Measurements from ENCODE around the gene ZNF423.

DNA sequence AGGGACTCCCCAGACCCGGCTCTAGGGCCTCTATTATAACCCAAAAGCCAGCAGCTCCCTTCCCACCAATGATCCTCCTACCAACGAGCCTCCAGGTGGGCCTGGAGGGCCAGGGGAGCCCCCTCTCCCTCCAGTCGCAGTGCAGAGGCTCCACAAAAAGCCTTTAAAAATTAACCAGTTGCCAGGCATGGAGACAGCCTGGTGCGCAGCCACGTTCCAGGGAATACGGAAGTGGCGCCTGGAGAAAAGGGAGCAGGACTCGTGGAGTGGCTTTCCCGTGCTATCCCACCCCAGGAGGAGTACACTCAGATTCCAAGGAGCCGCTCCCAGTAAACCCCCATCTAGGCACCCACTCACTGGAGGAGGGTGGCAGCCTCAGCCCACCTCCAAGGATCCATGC is 112.3 kb downstream of the ZNF423 start:
- TF ChIP-seq MED1 (CRISPR knock-in tag; IDR thresholded peaks at IDR 0.05), result no peak
- no peak for TF ChIP-seq KDM1A (CRISPR knock-in tag; IDR thresholded peaks at IDR 0.05)
- no peak for TF ChIP-seq ZNF224 (CRISPR knock-in tag; IDR thresholded peaks at IDR 0.05)
- no peak for TF ChIP-seq HDAC6 (IDR thresholded peaks at IDR 0.05; ENCODE audit: low read depth, low read length)
- no peak for TF ChIP-seq PAF1 (CRISPR knock-in tag; IDR thresholded peaks at IDR 0.05)
- no peak for TF ChIP-seq SMARCC2 (IDR thresholded peaks at IDR 0.05)
- no peak for TF ChIP-seq JUN (CRISPR knock-in tag; IDR thresholded peaks at IDR 0.05)
- no peak for TF ChIP-seq MAZ (IDR thresholded peaks at IDR 0.05; ENCODE audit: borderline replicate concordance, low read depth, low read length)
- no peak for TF ChIP-seq MAZ (CRISPR knock-in tag; IDR thresholded peaks at IDR 0.05; ENCODE audit: low read depth)
- no peak for TF ChIP-seq HNRNPUL1 (IDR thresholded peaks at IDR 0.05; ENCODE audit: low read depth, low read length)
- no peak for TF ChIP-seq SP4 (CRISPR knock-in tag; IDR thresholded peaks at IDR 0.05)
- TF ChIP-seq, protein P1, sequence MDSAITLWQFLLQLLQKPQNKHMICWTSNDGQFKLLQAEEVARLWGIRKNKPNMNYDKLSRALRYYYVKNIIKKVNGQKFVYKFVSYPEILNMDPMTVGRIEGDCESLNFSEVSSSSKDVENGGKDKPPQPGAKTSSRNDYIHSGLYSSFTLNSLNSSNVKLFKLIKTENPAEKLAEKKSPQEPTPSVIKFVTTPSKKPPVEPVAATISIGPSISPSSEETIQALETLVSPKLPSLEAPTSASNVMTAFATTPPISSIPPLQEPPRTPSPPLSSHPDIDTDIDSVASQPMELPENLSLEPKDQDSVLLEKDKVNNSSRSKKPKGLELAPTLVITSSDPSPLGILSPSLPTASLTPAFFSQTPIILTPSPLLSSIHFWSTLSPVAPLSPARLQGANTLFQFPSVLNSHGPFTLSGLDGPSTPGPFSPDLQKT (CRISPR knock-in tag; IDR thresholded peaks at IDR 0.05; ENCODE audit: borderline replicate concordance), result no peak
- no peak for TF ChIP-seq SPEN (CRISPR knock-in tag; IDR thresholded peaks at IDR 0.05; ENCODE audit: low read depth)
- no peak for TF ChIP-seq EHMT2 (IDR thresholded peaks at IDR 0.05; ENCODE audit: borderline replicate concordance, low read depth, low read length)
- TF ChIP-seq, protein P2, sequence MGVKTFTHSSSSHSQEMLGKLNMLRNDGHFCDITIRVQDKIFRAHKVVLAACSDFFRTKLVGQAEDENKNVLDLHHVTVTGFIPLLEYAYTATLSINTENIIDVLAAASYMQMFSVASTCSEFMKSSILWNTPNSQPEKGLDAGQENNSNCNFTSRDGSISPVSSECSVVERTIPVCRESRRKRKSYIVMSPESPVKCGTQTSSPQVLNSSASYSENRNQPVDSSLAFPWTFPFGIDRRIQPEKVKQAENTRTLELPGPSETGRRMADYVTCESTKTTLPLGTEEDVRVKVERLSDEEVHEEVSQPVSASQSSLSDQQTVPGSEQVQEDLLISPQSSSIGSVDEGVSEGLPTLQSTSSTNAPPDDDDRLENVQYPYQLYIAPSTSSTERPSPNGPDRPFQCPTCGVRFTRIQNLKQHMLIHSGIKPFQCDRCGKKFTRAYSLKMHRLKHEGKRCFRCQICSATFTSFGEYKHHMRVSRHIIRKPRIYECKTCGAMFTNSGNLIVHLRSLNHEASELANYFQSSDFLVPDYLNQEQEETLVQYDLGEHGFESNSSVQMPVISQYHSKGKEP (CRISPR knock-in tag; IDR thresholded peaks at IDR 0.05), result no peak

Measured in HepG2 (cell line).